CD1c-positive myeloid dendritic cell (primary cell): ENCODE data around the gene ERICH4.
A peak's percentile ranks its signal among the peaks of the same experiment; 100 is the strongest.

Experiments used
- DNase-seq: peaks from one replicate; pipeline ENCODE4 v3.0.0-alpha.2; 2016; ENCODE audit errors: extremely low spot score

Gene ERICH4

DNA sequence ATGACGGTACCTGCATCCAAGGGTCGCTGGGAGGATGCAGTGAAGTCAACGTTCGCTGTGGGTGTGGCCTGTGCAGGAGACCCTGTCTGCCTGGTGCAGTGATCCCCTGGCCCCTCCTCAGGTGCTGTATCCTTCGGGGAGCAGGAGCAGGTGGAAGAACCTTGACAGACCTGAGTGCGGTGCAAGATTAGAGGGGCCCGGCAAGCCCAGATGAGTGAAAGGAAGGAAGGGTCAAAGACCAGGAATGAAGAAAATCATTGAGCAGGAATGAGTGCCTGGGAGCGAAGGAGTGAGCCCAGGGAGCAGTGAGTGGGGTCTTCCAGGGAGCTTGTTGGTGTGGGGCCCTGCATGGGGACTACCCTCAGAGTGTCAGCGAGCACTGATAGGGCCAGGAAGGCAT lies 28.5 kb upstream of the ERICH4 start:
- DNase-seq = no peak

DNA sequence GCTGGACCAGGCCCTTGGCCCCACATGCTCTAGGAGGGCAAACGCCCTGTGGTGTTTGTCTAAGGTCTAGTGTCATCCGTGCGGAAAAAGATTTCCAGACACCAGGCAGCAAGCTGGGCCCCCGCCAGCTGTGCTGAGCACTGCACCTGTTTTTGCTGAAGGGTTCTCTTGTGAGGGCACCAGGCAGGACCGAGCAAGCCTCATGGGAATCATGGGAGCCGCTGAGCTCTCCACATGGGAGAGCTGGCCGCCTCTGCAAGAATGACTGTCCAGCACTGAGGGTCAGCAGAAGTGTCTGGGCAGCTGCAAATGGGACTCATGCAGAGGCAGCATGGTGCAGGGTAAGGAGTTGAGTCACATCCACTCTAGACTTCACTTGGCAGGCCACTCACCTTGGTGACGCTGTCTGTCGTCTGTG lies 27.8 kb upstream of the ERICH4 start:
- no peak for DNase-seq

- DNase-seq = no peak
These were observed 26.7 kb upstream of the ERICH4 start for GRCh38 chr19:41416194-41416674.

- peak; percentile 86 for DNase-seq
These were observed 22.7 kb upstream of the ERICH4 start for GRCh38 chr19:41420101-41420880.

GRCh38 chr19:41421314-41421713 lies 21.6 kb upstream of the ERICH4 start:
- DNase-seq = no peak

DNA sequence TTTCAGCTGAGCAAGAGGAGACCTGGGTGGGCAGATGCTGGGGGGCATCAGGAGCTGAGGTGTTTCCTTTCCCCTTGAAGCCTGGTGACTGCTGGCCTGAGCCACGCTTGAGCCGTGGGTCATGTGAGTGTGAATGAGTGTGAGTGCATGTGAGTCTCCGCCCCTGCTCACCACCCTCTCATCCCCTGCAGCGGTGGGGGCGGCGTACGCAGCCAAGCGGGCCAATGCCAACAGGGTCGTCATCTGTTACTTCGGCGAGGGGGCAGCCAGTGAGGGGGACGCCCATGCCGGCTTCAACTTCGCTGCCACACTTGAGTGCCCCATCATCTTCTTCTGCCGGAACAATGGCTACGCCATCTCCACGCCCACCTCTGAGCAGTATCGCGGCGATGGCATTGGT lies 21.0 kb upstream of the ERICH4 start:
- DNase-seq = no peak

- no peak for DNase-seq
These were observed 20.5 kb upstream of the ERICH4 start for GRCh38 chr19:41422456-41422855.

DNA sequence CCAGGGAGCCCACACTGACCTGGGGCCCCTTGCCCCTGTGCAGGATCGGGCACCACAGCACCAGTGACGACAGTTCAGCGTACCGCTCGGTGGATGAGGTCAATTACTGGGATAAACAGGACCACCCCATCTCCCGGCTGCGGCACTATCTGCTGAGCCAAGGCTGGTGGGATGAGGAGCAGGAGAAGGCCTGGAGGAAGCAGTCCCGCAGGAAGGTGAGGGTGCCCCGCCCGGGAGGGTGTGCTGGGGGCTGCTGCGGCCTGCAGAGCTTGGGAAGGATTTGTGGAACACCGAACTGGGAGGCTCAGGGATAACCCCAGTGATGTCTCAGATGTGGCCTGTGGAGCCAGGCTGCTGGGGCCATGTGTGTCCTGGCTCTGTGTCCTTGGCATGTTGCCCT lies 20.0 kb upstream of the ERICH4 start:
- no peak for DNase-seq

DNA sequence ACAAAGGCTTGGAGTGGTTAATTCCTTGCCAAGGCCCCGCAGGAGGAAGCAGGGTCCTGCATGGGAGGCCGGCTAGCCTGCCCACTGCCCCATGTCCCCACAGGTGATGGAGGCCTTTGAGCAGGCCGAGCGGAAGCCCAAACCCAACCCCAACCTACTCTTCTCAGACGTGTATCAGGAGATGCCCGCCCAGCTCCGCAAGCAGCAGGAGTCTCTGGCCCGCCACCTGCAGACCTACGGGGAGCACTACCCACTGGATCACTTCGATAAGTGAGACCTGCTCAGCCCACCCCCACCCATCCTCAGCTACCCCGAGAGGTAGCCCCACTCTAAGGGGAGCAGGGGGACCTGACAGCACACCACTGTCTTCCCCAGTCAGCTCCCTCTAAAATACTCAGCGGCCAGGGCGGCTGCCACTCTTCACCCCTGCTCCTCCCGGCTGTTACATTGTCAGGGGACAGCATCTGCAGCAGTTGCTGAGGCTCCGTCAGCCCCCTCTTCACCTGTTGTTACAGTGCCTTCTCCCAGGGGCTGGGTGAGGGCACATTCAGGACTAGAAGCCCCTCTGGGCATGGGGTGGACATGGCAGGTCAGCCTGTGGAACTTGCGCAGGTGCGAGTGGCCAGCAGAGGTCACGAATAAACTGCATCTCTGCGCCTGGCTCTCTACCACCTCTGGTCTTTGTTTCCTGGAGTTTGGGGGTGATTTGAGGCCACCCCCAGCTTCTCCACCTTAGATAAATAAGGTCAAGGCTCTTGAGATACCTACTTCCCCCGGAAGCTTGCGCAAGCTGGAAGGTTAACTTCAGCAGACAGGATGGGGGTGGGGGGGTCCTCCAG lies 18.4 kb upstream of the ERICH4 start:
- no peak for DNase-seq

DNA sequence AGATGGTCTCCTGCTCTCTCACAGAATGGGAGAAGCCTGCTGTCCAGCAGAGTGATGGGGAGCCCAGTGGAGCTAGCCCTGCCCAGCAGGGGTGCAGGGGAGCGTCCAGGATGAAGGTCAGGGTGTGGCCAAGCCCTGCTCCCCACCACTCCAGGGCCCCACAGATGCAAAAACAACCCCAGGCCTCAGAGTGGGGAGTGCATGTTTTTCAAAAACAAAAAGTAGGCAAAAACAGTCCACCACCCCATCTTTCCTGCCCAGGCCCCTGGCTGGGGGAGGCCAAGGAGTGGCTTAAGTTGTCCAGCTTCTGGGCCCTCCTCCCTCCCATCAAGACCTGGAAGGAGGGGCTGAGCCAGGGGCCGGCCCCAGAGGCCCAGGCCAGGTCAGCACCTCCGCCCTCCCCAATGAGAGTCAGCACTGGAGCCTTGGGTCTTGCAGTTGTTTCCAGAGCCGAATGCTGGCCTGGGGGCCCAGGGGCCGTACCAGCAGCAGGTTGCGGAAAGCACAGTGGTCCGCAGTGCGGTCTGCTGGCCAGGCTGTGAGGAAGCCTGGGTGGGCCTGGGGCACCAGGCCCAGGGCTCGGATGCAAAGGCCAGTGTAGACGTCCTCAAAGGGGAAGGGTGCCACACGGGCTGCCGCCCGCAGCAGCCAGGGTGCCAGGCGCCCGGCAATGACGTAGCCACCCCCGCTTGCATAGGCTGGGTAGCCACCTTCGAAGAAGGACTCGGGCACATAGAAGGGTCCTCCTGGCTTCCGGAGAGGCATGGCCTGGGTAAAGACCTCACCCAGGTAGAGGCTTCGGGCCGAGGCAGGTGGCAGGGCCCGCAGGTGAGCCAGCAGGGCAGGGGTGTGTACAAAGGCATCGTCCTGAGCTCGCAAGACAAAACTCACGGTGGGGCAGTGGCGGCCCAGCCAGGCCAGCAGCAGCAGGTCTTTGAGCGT lies 17.5 kb upstream of the ERICH4 start:
- no peak for DNase-seq

DNA sequence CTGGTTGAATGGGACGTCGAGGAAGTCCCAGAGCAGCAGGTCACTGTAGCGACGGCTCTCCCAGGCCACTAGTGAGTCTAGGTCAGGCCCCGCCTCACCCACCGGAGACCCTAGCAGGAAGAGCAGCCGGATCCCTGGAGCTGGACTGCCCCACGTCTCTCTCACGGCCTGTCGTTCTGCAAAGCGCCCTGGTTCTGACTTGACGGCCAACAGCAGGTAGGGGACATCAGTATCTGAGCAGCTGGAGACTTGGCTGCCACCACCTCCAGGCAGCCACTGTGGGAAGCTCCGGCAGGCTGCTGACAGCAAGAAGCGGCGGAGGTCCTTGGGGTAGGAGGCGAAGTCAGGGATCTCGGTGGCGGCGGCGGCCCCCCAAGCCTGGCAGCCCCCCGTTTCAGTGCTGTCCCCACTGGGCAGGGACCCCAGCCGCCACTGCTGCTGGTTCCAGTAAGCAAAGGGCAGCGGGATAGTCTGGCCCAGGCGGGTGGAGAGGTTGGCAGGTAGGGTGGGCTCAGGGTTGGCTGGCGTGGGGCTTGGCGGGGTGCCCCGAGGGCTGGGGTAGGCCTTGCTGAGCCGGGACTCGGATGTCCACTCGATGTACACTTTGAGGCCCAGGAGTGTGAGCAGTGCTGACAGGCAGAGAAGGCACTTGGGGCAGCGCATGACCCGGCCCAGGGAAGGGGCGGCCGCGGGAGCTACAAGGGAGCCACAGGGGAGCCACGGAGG lies 16.7 kb upstream of the ERICH4 start:
- DNase-seq = no peak

DNA sequence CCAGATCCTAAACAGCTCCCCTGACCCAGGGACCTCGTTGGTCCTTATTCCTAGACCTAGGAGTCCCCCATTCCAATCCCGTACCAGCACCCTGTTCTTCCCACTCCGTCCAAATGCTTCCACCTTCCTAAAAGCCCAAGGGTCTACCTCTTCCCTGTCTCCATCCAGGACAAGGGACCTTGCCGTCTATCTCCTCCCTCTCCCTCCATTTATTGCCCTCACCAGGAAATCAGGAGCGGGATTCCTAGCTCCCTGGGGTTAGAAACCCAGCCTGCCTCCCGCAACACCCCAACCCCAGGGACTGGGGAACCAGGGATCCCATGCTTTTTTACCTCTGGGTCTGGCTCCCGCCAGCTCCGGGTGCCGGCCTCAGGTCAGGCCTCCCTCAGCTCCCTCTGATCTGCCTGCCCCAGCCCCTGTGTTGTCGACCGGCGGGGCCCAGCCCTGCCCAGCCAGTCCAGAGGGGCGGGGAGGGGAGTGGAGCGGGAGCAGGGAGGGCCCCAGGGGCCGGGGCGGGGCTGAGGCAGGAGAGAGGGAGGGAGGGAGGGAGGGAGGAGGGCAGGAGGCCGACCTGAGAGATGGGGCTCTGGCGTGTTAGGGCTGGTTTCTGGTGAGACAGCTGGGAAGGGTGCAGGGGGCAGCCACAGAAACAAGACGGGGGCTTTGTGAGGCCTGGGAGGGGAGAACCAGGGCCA lies 15.9 kb upstream of the ERICH4 start, which contains the start of gene B3GNT8:
Gene B3GNT8 (minus strand): TSS at position 423 of the 695 bp plus-strand sequence. CDS start 596 bp downstream, outside the sequence.
- peak; percentile 16 for DNase-seq

GRCh38 chr19:41427647-41428480 lies 15.1 kb upstream of the ERICH4 start:
- DNase-seq = peak; percentile 15

DNA sequence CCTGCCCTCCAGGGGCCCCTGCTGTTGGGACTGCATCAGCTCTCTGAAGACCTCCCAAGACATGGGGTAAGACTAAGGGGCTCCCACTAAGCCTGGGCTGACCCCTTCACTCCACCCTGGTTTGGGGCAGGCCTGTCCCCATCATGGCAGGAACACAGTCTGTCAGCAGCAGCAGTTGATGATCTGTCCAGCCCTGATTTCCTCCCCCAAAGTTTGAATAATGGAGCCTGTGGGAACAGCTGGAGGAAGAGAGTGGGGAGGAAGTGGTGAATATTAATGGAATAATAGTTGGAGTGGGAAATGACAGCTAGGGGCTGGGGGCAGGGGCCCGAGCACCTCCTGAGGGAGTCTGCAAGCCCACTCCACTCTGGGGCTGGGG lies 14.5 kb upstream of the ERICH4 start:
- DNase-seq = no peak

GRCh38 chr19:41430922-41431321 lies 12.0 kb upstream of the ERICH4 start:
- no peak for DNase-seq

GRCh38 chr19:41431426-41432386 lies 11.2 kb upstream of the ERICH4 start:
- peak; percentile 64 for DNase-seq

- DNase-seq = no peak
These were observed 9.8 kb upstream of the ERICH4 start for GRCh38 chr19:41433171-41433570.

DNA sequence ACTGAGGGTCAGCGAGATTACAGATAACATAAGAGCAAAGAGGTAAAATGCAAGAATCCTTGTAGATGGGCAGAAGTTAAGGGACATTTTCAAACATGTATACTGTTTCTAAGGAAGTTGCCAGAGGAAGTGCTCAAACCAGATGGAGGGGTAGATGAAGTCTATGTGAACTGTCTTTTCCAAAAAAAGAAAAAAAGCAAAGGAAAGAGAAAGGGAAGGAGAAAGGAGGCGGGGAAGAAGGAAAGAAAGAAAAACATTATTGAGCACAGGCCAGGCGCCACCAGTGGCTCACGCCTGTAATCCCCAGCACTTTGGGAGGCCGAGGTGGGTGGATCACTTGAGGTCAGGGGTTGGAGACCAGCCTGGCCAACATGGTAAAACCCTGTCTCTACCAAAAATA lies 8.5 kb upstream of the ERICH4 start:
- DNase-seq = no peak
